Spleen (tissue), 11 donors: ENCODE measurements around the gene FOXK1. TPM values are rescaled to one million over a fixed set of nuclear protein-coding genes. Genes with fewer than 3 reads are reported as not detected.

Source experiments
- DNase-seq: peaks from one replicate; pipeline ENCODE4 v3.0.0-alpha.2; 2020
- H3K27ac ChIP-seq, 8 donors: fragments of 200-600 bp; sonication (generic) in 7 of 8; 1 replicate in 4 of 8; 2 replicates in 4 of 8; pipeline versions ENCODE4 v1.5.0 to v1.8.0; 2016 to 2021; ENCODE audit warnings: inconsistent platforms in 4 of 8, mild to moderate bottlenecking in 4 of 8, moderate library complexity in 1 of 8
- H3K27me3 ChIP-seq, 7 donors: fragments of 200-600 bp; sonication (generic) in 6 of 7; replicated peaks in 1 of 7; 1 replicate in 4 of 7; 2 replicates in 3 of 7; pipeline versions ENCODE4 v1.5.0 to v1.8.0; 2016 to 2021; ENCODE audit warnings: inconsistent platforms in 3 of 7, mild to moderate bottlenecking in 1 of 7
- H3K36me3 ChIP-seq, 6 donors: fragments of 200-600 bp; sonication (generic) in 5 of 6; 1 replicate in 4 of 6; 2 replicates in 2 of 6; pipeline versions ENCODE4 v1.5.0 to v1.8.0; 2016 to 2021; ENCODE audit warnings: inconsistent platforms in 2 of 6
- H3K4me1 ChIP-seq, 6 donors: fragments of 200-600 bp; sonication (generic) in 5 of 6; 1 replicate in 3 of 6; 2 replicates in 3 of 6; pipeline versions ENCODE4 v1.5.0 to v1.8.0; 2016 to 2021; ENCODE audit warnings: inconsistent platforms in 3 of 6
- H3K4me3 ChIP-seq, 8 donors: fragments of 200-600 bp; sonication (generic) in 7 of 8; 1 replicate in 4 of 8; 2 replicates in 4 of 8; pipeline versions ENCODE4 v1.5.0 to v1.8.0; 2016 to 2021; ENCODE audit warnings: inconsistent platforms in 4 of 8, mild to moderate bottlenecking in 4 of 8, moderate library complexity in 2 of 8
- H3K9me3 ChIP-seq, 8 donors: fragments of 200-600 bp; sonication (generic) in 7 of 8; 1 replicate in 4 of 8; 2 replicates in 4 of 8; pipeline versions ENCODE4 v1.5.0 to v1.8.0; 2016 to 2021; ENCODE audit warnings: inconsistent platforms in 4 of 8
- POLR2A ChIP-seq, 3 donors: fragments of 450-650 bp; IDR thresholded peaks; one replicate each; pipeline ENCODE4 v1.5.1; 2017; ENCODE audit warnings: antibody characterized with exemption in 3 of 3, mild to moderate bottlenecking in 1 of 3
- POLR2AphosphoS5 ChIP-seq, 3 donors: sonication (generic); formaldehyde crosslinking; IDR thresholded peaks; one replicate each; pipeline ENCODE4 v1.5.1; 2017; ENCODE audit warnings: antibody characterized with exemption in 3 of 3
- WGBS, 5 donors: extraction: QIAGEN DNeasy Blood & Tissue Kit in 3 of 5; methylation state at CpG; one replicate each; pipeline versions ENCODE4 v1.1.5 to v1.1.7; 2013 to 2018; 5-methylcytosine and 5-hydroxymethylcytosine counted together
- intact Hi-C: fragments of 100-400 bp; cut with DNase I; formaldehyde crosslinking; loops from one replicate; pipeline ENCODE4 v1.15.0; 2023; ENCODE audit warnings: low total_unique reads
- polyA plus RNA-seq, 3 donors: library from polyadenylated mRNA; stranded (reverse); fragments of 200-250 nt; gene quantifications; one replicate each; pipeline ENCODE4 v1.2.1, GENCODE V29; 2013
- total RNA-seq, 7 donors: library from RNA; depleted of rRNA in 3 of 7; stranded (reverse); fragments of >200 nt in 3 of 7; fragmentation: NEBNext Ultra II Directional in 4 of 7; extraction: Animal tissue kit (Norgen Biotek cat#: 25700) in 4 of 7; gene quantifications; one replicate each; pipeline versions ENCODE4 v1.1.0 to v1.2.1, GENCODE V29; 2016 to 2021
- TF ChIP-seq, protein P1 (sequence below), 11 experiments: fragments of 200-600 bp in 7 of 11; fragments of 450-650 bp in 4 of 11; sonication (generic) in 4 of 11; IDR thresholded peaks in 8 of 11; conservative IDR thresholded peaks in 3 of 11; 1 replicate in 7 of 11; 2 replicates in 4 of 11; pipeline versions ENCODE4 v1.4.0 to v1.8.0; 2016 to 2021; ENCODE audit warnings: antibody characterized with exemption in 11 of 11, inconsistent platforms in 4 of 11, mild to moderate bottlenecking in 1 of 11
- donor health status: healthy with polysubstance abuse.
- donor health status: DM: no; HTN: no; CAD: no; lungs with moderate emphysema.
- donor health status: DM: no; HTN: no; CAD: no.
- donor health status: Bipolar disorder and iron deficiency.
- donor health status: healthy.
- donor health status: DM: no; HTN: no; CAD: no.
- donor health status: DM: yes; HTN: yes; CAD: no.

Gene FOXK1
- total and polyA plus RNA-seq, 10 donors: 2.6 to 46.0 (median 34.8) TPM

DNA sequence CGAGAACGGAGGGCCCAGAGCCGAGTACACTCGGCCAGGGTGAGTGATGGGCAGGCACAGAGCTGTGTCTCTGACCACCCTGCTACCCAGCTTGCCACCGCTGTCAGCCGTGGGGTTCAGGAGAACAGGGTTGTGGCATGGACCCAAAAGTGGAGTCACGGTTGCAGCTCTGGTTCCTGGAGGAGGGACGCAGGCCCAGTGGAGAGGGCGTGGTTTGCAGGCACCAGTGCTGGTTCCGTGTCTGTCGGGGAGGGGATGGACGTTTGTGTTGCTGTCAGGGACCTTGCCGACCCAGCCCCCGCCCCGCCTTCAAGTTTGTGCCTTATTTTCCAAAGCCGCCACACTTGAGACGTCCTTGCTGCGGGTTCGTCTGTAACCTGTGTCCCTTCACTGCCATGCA, 48.2 kb downstream of the FOXK1 start:
- peak in 1 of 3 donors; percentile 35 for TF ChIP-seq POLR2AphosphoS5 (IDR thresholded peaks at IDR 0.05)
- TF ChIP-seq, protein P1, sequence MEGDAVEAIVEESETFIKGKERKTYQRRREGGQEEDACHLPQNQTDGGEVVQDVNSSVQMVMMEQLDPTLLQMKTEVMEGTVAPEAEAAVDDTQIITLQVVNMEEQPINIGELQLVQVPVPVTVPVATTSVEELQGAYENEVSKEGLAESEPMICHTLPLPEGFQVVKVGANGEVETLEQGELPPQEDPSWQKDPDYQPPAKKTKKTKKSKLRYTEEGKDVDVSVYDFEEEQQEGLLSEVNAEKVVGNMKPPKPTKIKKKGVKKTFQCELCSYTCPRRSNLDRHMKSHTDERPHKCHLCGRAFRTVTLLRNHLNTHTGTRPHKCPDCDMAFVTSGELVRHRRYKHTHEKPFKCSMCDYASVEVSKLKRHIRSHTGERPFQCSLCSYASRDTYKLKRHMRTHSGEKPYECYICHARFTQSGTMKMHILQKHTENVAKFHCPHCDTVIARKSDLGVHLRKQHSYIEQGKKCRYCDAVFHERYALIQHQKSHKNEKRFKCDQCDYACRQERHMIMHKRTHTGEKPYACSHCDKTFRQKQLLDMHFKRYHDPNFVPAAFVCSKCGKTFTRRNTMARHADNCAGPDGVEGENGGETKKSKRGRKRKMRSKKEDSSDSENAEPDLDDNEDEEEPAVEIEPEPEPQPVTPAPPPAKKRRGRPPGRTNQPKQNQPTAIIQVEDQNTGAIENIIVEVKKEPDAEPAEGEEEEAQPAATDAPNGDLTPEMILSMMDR (IDR thresholded peaks at IDR 0.05 in 8 of 11, conservative IDR thresholded peaks at IDR 0.05 in 3 of 11): no peak
- TF ChIP-seq POLR2A (IDR thresholded peaks at IDR 0.05): no peak
- intact Hi-C loops: loop anchor here (10.0 kb wide), 1 partner anchor 65 kb away; no protein-coding TSS in a partner anchor
- DNase-seq: no peak
- no peaks in the 10 kb centered on the region for H3K27me3 ChIP-seq
- H3K27ac ChIP-seq: no peak overlapping the region
- 86 to 93% (median 92%) methylated on average over 16 to 19 of the region's 19 CpGs for WGBS, 5 donors
- H3K9me3 ChIP-seq: no peaks in the 10 kb centered on the region
- H3K36me3 ChIP-seq: peaks cover 0 to 74% (median 7%) of the 10 kb centered on the region in 6 donors
- no peak overlapping the region for H3K4me3 ChIP-seq
- peaks cover 0 to 93% (median 36%) of the 10 kb centered on the region in 6 donors for H3K4me1 ChIP-seq

DNA sequence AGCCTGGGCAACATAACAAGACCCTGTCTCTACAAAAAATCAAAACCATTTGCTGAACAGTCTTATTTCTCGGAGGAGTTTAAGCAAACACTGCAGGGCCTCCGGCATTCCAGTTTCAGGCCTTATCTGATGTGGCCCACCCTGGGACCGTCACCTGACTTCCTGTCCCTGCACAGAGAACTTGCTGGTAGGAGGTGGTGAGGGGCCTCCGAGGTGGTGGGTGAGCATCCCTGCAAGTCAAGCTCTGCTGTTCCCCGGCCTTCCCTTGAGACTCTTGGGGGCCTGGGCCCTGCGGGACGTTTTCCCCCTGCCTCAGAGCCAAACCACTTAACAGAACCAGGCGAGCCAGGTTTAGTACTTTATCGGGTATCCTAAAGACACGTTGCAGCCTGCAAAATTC, 48.9 kb downstream of the FOXK1 start:
- WGBS, 5 donors: 54 to 73% (median 65%) methylated on average over 10 of the region's 10 CpGs
- peaks cover 0 to 93% (median 30%) of the 10 kb centered on the region in 6 donors for H3K4me1 ChIP-seq

DNA sequence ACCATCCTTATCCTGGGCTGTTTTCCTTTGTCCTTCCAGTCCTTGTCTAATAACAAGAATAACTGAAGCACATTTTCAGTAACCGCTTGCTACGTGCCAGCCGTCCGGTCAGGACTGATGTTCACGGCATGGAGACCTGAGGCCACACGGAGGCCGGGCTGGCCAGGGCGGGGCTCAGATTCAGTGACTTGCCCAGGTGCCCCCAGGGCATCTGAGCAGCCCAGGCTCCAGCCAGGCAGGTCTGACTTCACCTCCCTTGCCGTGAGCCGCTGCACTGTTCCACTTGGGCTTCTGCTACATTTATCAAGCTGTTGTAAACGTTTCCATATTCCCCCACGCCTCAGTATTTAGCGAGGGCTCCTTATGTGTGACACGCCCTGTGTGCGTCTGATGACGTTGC, 49.7 kb downstream of the FOXK1 start:
- Histone ChIP-seq H3K4me3 (no peak overlapping the region), H3K4me1 (peaks cover 0 to 89% (median 22%) of the 10 kb centered on the region in 6 donors), H3K9me3 (no peaks in the 10 kb centered on the region), H3K27ac (no peak overlapping the region), H3K27me3 (no peaks in the 10 kb centered on the region), H3K36me3 (peaks cover 0 to 80% (median 7%) of the 10 kb centered on the region in 6 donors)
- intact Hi-C loops: loop anchor here (10.0 kb wide), 1 partner anchor 63 kb away; no protein-coding TSS in a partner anchor
- no peak for DNase-seq
- TF ChIP-seq POLR2AphosphoS5 (IDR thresholded peaks at IDR 0.05) (no peak), POLR2A (IDR thresholded peaks at IDR 0.05) (no peak)
- TF ChIP-seq, protein P1 (IDR thresholded peaks at IDR 0.05 in 8 of 11, conservative IDR thresholded peaks at IDR 0.05 in 3 of 11): no peak
- WGBS, 5 donors: 87 to 97% (median 96%) methylated on average over 16 of the region's 16 CpGs

More for the DNA sequence above, 48.9 kb downstream of the FOXK1 start:
- no peak for TF ChIP-seq POLR2A (IDR thresholded peaks at IDR 0.05)
- TF ChIP-seq, protein P1 (IDR thresholded peaks at IDR 0.05 in 8 of 11, conservative IDR thresholded peaks at IDR 0.05 in 3 of 11): no peak
- TF ChIP-seq POLR2AphosphoS5 (IDR thresholded peaks at IDR 0.05): no peak
- Histone ChIP-seq H3K27ac (no peak overlapping the region), H3K9me3 (no peaks in the 10 kb centered on the region), H3K4me3 (no peak overlapping the region), H3K27me3 (no peaks in the 10 kb centered on the region), H3K36me3 (peaks cover 0 to 80% (median 7%) of the 10 kb centered on the region in 6 donors)
- intact Hi-C loops: loop anchor here (10.0 kb wide), 1 partner anchor 64 kb away; no protein-coding TSS in a partner anchor
- DNase-seq: no peak

DNA sequence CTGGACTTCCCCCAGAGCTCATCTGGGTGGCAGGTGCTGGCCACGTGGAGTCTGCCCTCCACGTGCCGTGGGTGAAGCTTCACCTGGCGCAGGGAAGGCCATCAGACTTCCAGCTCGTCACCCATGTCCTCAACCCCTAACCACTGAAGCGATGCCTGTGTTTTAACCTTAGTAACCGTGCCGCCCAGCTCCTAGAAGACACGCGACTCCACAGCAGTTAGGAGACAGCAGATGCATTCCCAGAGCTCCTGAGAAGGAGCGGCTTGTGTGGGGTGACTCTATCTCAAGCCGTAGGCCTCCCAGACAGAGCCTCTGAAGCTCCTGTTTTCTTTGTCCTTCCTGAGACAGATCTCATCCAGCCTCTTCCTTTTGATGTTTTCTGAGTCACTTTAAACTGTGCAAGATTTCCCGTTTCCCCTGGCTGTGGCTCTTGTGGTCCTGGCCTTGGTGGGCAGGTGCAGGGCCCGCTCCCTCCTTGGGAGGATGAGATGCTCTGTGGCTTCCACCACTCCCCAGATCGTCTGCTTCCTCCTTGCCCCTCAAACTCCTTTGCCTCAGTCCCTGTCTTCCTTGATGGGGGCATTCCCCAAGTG, 51.9 kb downstream of the FOXK1 start:
- peak overlapping the region in 1 of 8 donors; percentile 11 for H3K27ac ChIP-seq
- H3K27me3 ChIP-seq: no peaks in the 10 kb centered on the region
- H3K36me3 ChIP-seq: peaks cover 0 to 64% (median 0%) of the 10 kb centered on the region in 6 donors
- intact Hi-C loops: loop anchor here (10.0 kb wide), 1 partner anchor 61 kb away; no protein-coding TSS in a partner anchor
- TF ChIP-seq, protein P1 (IDR thresholded peaks at IDR 0.05 in 8 of 11, conservative IDR thresholded peaks at IDR 0.05 in 3 of 11): no peak
- peak in 1 of 3 donors; percentile 37 for TF ChIP-seq POLR2AphosphoS5 (IDR thresholded peaks at IDR 0.05)
- no peaks in the 10 kb centered on the region for H3K9me3 ChIP-seq
- peaks cover 8 to 91% (median 30%) of the 10 kb centered on the region in 6 donors for H3K4me1 ChIP-seq
- H3K4me3 ChIP-seq: no peak overlapping the region
- WGBS, 5 donors: 43 to 74% (median 58%) methylated on average over 14 to 15 of the region's 15 CpGs
- no peak for DNase-seq
